Endothelial cell of umbilical vein (primary cell): ENCODE data around the gene DCAF17. TPM values are rescaled to one million over a fixed set of nuclear protein-coding genes. Genes with fewer than 3 reads are reported as not detected.

Experiments used
- BruUV-seq: library from RNA; stranded (reverse); fragments of 400-500 nt; replicated peaks from 2 replicates; lab custom pipeline; 2021; lab: Mats Ljungman, UMichigan
- CTCF ChIA-PET: fragments of 300-600, 350-600 bp; sonication (Branson Sonifier 250); formaldehyde crosslinking; loops from one replicate; lab custom pipeline; 2021; ENCODE audit warnings: antibody characterized with exemption, inconsistent platforms; lab: Charles Lee
- POLR2A ChIA-PET: fragments of 300-600, 350-600 bp; sonication (Branson Sonifier 250); formaldehyde crosslinking; loops from one replicate; lab custom pipeline; 2021; ENCODE audit warnings: antibody characterized with exemption, inconsistent platforms; lab: Charles Lee
- DNase-seq: peaks from one replicate; pipeline ENCODE4 v3.0.0-alpha.2; 2011; ENCODE audit warnings: low read depth, low spot score
- FAIRE-seq: peaks from 2 replicates; lab custom pipeline; 2011; peaks lifted over from hg19 to GRCh38; lab: Jason Lieb, UNC
- H2AFZ ChIP-seq: 2 replicates; pipeline ENCODE4 v1.6.0; 2012; ENCODE audit warnings: low read depth, low read length, control low read depth, inconsistent platforms
- H3K27ac ChIP-seq: 2 replicates; pipeline ENCODE4 v1.5.1; 2011; ENCODE audit warnings: low read depth, mild to moderate bottlenecking, control low read depth, low read length, moderate library complexity; ENCODE audit not compliant: insufficient read depth
- H3K27me3 ChIP-seq, 2 experiments: 2 replicates each; pipeline versions ENCODE4 v1.6.0 to v1.6.1; 2011; ENCODE audit warnings: low read length in 2 of 2, mixed read lengths in 1 of 2; ENCODE audit not compliant: control insufficient read depth in 2 of 2, insufficient read depth in 2 of 2
- H3K36me3 ChIP-seq, 2 experiments: 2 replicates in 1 of 2; 3 replicates in 1 of 2; pipeline ENCODE4 v1.5.1; 2011; ENCODE audit warnings: low read length in 2 of 2, mild to moderate bottlenecking in 1 of 2, moderate library complexity in 1 of 2; ENCODE audit not compliant: control insufficient read depth in 2 of 2, insufficient read depth in 2 of 2; ENCODE audit errors: extremely low read depth in 1 of 2
- H3K4me1 ChIP-seq: 3 replicates; pipeline ENCODE4 v1.5.1; 2011; ENCODE audit warnings: mild to moderate bottlenecking, low read length; ENCODE audit not compliant: control insufficient read depth, insufficient read depth; ENCODE audit errors: extremely low read depth
- H3K4me2 ChIP-seq: 2 replicates; pipeline ENCODE4 v1.6.1; 2011; ENCODE audit warnings: low read length, control low read depth, mixed read lengths; ENCODE audit not compliant: insufficient read depth
- H3K4me3 ChIP-seq, 3 experiments: fragments of 200-600 bp in 1 of 3; sonication (generic), shearing (Covaris generic) in 1 of 3; replicated peaks in 1 of 3; 2 replicates each; pipeline ENCODE4 v1.5.1; 2011 to 2016; ENCODE audit warnings: control low read depth in 3 of 3, low read length in 3 of 3, mild to moderate bottlenecking in 2 of 3, inconsistent platforms in 1 of 3, low read depth in 1 of 3, moderate library complexity in 1 of 3; ENCODE audit not compliant: insufficient read depth in 1 of 3
- H3K79me2 ChIP-seq: 2 replicates; pipeline ENCODE4 v1.6.0; 2012; ENCODE audit warnings: low read length, inconsistent platforms; ENCODE audit not compliant: control insufficient read depth, insufficient read depth
- H3K9ac ChIP-seq: replicated peaks from 2 replicates; pipeline ENCODE3; 2011; ENCODE audit warnings: low read length, control low read depth; ENCODE audit not compliant: insufficient read depth; ENCODE audit errors: extremely low read depth
- H3K9me1 ChIP-seq: replicated peaks from 3 replicates; pipeline ENCODE4 v1.6.0; 2011; ENCODE audit warnings: mild to moderate bottlenecking, low read length; ENCODE audit not compliant: control insufficient read depth, insufficient read depth; ENCODE audit errors: extremely low read depth
- H3K9me3 ChIP-seq: replicated peaks from 2 replicates; pipeline ENCODE4 v1.5.1; 2012; ENCODE audit warnings: low read length, inconsistent platforms; ENCODE audit not compliant: control insufficient read depth, insufficient read depth
- H4K20me1 ChIP-seq: replicated peaks from 2 replicates; pipeline ENCODE3; 2011; ENCODE audit warnings: mild to moderate bottlenecking, low read length; ENCODE audit not compliant: control insufficient read depth, insufficient read depth; ENCODE audit errors: extremely low read depth
- EZH2 ChIP-seq: IDR thresholded peaks from 2 replicates; pipeline ENCODE4 v1.6.1; 2012; ENCODE audit warnings: borderline replicate concordance, low read depth, mild to moderate bottlenecking, moderate library complexity, low read length, inconsistent platforms; ENCODE audit not compliant: severe bottlenecking
- FOS ChIP-seq: IDR thresholded peaks from 2 replicates; pipeline ENCODE4 v1.6.1; 2011; ENCODE audit warnings: mild to moderate bottlenecking, low read length, moderate library complexity, borderline replicate concordance; ENCODE audit not compliant: insufficient read depth
- GATA2 ChIP-seq: IDR thresholded peaks from 2 replicates; pipeline ENCODE4 v1.7.0; 2011; ENCODE audit warnings: low read depth, mild to moderate bottlenecking, moderate library complexity, mixed read lengths, low read length; ENCODE audit not compliant: insufficient read length, insufficient read depth
- JUN ChIP-seq: IDR thresholded peaks from 2 replicates; pipeline ENCODE4 v1.6.1; 2011; ENCODE audit warnings: borderline replicate concordance, low read depth; ENCODE audit not compliant: insufficient read length, insufficient read depth
- MYC ChIP-seq: IDR thresholded peaks from one replicate; pipeline ENCODE4 v1.6.1; 2011; ENCODE audit warnings: mild to moderate bottlenecking, low read depth, low read length
- POLR2A ChIP-seq: IDR thresholded peaks from 2 replicates; pipeline ENCODE4 v1.6.1; 2012; ENCODE audit warnings: low read depth, mild to moderate bottlenecking, control low read depth, low read length
- POLR2AphosphoS5 ChIP-seq: IDR thresholded peaks from 2 replicates; pipeline ENCODE4 v1.6.1; 2012; ENCODE audit warnings: low read depth, mild to moderate bottlenecking, control low read depth, low read length, moderate library complexity; ENCODE audit not compliant: insufficient read depth
- dilution Hi-C: fragments of 300-500 bp; cut with MboI; formaldehyde crosslinking; loops from one replicate; pipeline ENCODE4 v1.15.0; 2019; ENCODE audit warnings: low sequenced_read_pairs; ENCODE audit not compliant: extremely low pct_ligation_motif_present
- intact Hi-C: fragments of 100-400 bp; cut with micrococcal nuclease; formaldehyde crosslinking; loops from one replicate; pipeline ENCODE4 v1.10.0; 2022
- polyA plus RNA-seq, 4 experiments: library from polyadenylated mRNA; depleted of rRNA in 3 of 4; stranded (reverse) in 3 of 4; unstranded in 1 of 4; fragments of >200 nt; gene quantifications; 2 replicates each; pipeline versions ENCODE4 v1.2.1 to v1.2.3, GENCODE V29; 2011 to 2012; ENCODE audit warnings: missing spikeins in 1 of 4
- total RNA-seq: library from RNA; stranded (reverse); gene quantifications from 2 replicates; pipeline ENCODE4 v1.2.3, GENCODE V29; 2021
- TF ChIP-seq, protein P1 (sequence below): IDR thresholded peaks from 2 replicates; pipeline ENCODE4 v1.6.1; 2011; ENCODE audit not compliant: insufficient read depth, insufficient read length
- TF ChIP-seq, protein P2 (sequence below), 2 donors: IDR thresholded peaks; 1 replicate in 1 of 2; 2 replicates in 1 of 2; pipeline ENCODE4 v1.5.1; 2011; ENCODE audit warnings: low read length in 2 of 2, mild to moderate bottlenecking in 2 of 2, moderate library complexity in 2 of 2, control low read depth in 1 of 2, inconsistent platforms in 1 of 2, low read depth in 1 of 2; ENCODE audit not compliant: insufficient read depth in 1 of 2; ENCODE audit errors: extremely low read depth in 1 of 2

Gene DCAF17
- total and polyA plus RNA-seq, 2 donors (not counting 3 experiments of a cell fraction or from before 2014, with no cell fraction given) = 4.6 to 14.9 TPM

DNA sequence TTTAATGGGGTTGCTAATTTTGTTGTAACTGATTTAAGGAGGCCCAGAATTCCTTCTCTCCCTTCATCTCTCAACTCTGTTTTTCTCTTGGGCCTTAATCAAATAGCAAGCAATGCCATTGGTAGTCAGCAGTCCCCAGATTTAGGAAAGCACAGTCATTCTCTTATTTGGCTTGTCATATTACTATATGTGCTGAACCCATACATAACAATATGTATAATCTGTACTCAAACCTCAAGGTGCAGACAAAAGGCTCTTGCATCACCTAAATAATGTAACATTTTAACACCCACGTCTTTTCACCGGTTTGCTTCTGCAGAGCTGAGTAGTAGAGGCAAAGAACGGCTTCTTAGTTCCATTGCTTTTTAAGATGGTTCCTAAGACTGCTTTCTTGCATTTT is 33.6 kb upstream of the DCAF17 start:
- ChIA-PET CTCF (interaction anchor here (1.7 kb wide), 1 partner anchor 16 kb away, joined by 4 read pairs; no protein-coding TSS in a partner anchor), POLR2A (no interaction called here)
- H3K4me3 ChIP-seq = no peak overlapping the region
- intact Hi-C loops = loop anchor here (5.0 kb wide), 1 partner anchor 53 kb away; no protein-coding TSS in a partner anchor
- FAIRE-seq (no peak), DNase-seq (no peak)
- H3K9ac ChIP-seq = no peak overlapping the region
- no peaks in the 10 kb centered on the region for H3K36me3 ChIP-seq
- no peak overlapping the region for H3K4me2 ChIP-seq
- TF ChIP-seq FOS (no peak), GATA2 (no peak), MYC (no peak), EZH2 (no peak), POLR2AphosphoS5 (no peak), JUN (no peak), POLR2A (no peak)
- TF ChIP-seq, protein P1, sequence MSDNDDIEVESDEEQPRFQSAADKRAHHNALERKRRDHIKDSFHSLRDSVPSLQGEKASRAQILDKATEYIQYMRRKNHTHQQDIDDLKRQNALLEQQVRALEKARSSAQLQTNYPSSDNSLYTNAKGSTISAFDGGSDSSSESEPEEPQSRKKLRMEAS = no peak
- TF ChIP-seq, protein P2, sequence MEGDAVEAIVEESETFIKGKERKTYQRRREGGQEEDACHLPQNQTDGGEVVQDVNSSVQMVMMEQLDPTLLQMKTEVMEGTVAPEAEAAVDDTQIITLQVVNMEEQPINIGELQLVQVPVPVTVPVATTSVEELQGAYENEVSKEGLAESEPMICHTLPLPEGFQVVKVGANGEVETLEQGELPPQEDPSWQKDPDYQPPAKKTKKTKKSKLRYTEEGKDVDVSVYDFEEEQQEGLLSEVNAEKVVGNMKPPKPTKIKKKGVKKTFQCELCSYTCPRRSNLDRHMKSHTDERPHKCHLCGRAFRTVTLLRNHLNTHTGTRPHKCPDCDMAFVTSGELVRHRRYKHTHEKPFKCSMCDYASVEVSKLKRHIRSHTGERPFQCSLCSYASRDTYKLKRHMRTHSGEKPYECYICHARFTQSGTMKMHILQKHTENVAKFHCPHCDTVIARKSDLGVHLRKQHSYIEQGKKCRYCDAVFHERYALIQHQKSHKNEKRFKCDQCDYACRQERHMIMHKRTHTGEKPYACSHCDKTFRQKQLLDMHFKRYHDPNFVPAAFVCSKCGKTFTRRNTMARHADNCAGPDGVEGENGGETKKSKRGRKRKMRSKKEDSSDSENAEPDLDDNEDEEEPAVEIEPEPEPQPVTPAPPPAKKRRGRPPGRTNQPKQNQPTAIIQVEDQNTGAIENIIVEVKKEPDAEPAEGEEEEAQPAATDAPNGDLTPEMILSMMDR (IDR thresholded peaks at IDR 0.05; ENCODE audit: extremely low read depth in 1 of 2, insufficient read depth in 1 of 2, low read depth in 1 of 2, low read length in 2 of 2) = no peak
- H3K79me2 ChIP-seq = peaks cover 16% of the 10 kb centered on the region
- no peaks in the 10 kb centered on the region for H3K27me3 ChIP-seq
- H4K20me1 ChIP-seq = no peaks in the 10 kb centered on the region
- no peak overlapping the region for H2AFZ ChIP-seq
- no TSS peak for BruUV-seq
- no peak overlapping the region for H3K27ac ChIP-seq
- peaks cover 1% of the 10 kb centered on the region for H3K9me3 ChIP-seq
- peaks cover 29% of the 10 kb centered on the region for H3K4me1 ChIP-seq
- H3K9me1 ChIP-seq = no peaks in the 10 kb centered on the region
- dilution Hi-C loops = no loop called here
